LNCAP (cell line): ENCODE data around the gene FBXL13.

Experiments
- CTCF ChIP-seq: fragments of 450-650 bp; IDR thresholded peaks from 2 replicates; pipeline ENCODE4 v1.5.1; 2017; ENCODE audit warnings: mild to moderate bottlenecking

FBXL13 gene

DNA sequence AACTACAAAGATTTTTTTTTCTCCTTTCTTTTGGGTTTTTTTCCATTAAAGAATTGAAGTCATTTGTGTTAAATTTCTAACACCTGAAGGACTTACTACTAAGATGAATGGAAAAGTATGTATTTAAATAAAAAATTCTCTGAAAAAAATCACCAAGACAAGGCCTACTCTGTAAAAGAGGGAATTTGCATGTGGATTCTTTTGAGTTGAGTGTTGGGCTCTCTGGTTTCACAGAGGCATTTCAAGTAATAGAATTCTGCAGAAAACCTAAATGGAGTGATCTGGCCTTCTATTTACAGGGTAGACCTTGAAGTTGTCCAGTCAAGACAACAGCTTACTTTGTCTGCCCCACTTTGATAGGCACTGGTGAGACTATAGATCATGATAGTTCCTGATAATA is 157.7 kb downstream of the FBXL13 start:
- TF ChIP-seq CTCF: no peak

DNA sequence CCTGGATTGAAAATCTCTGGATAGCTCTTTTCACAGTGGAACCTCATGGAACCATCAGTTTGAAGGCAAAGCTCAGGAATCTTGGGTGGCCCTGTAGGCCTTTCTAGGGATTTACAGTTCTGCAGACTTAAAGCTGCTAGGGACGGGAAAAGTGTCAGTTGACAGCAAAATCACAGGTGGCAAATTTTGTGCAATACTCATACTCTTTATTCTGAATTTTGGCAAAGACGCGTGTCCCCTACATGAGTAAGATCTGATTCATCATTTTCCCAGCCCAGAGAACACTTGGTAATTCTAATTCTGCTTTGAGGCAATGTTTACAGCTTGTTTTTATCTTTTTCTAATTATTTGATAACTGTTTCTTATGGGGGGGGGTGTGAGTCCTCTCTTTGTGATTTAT is 158.2 kb downstream of the FBXL13 start:
- no peak for TF ChIP-seq CTCF

DNA sequence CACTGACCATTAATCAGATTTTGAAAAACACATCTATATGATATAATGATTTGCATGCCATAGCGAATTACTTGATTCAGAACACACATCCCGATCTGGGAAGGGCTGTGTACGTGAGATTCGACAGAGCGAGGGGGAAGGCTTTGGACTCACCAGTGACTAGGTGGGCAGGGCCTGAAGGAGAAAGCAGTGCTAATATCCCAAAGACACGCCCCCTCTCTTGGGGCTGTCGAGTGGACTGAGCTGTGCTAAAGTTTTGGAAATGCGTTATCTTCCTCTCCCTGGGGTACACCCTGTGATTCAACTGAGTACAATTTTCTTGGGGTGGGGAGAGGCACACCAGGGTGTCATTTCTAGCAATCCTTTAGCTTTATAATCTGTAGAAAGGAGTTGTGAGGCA is 160.0 kb downstream of the FBXL13 start:
- no peak for TF ChIP-seq CTCF

DNA sequence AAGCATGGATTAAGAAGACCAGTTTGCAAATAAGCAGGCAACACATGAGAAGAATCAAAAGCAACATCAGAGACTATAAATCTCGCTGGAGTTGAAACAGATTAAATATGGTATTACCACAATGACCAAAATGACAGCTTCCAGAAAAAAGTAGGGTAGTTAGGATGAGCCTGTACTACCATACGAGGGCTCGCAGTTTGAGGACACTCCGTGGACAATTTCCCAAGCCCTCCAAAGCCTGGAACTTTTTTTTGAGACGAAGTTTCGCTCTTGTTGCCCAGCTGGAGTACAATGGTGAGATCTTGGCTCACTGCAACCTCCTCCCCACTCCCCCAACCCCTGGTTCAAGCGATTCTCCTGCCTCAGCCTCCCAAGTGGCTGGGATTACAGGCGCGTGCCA is 160.8 kb downstream of the FBXL13 start:
- TF ChIP-seq CTCF: no peak

DNA sequence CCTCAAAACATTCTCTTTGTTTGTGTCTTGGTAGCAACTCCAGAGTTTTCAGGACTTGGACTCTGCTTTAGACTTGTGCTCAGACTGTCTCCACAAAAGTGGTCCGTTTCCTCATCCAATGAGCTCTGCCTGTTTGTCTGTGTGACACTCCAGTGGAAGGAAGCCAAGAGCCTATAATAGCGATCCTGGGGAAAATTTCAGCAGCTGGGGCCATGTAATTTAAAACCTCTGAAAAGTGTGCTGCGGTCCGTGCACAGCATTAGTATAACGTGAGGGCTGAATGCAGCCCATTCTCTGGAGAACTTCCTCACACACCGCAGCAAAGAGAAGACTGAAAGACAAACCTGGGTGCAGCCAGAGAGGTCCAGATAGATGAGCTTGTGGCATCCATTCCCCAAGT is 161.9 kb downstream of the FBXL13 start, which contains the start of gene LRRC17:
Gene LRRC17 (plus strand): TSS at position 259 of the 400 bp plus-strand sequence. CDS start 20,914 bp downstream, outside the sequence.
- no peak for TF ChIP-seq CTCF

DNA sequence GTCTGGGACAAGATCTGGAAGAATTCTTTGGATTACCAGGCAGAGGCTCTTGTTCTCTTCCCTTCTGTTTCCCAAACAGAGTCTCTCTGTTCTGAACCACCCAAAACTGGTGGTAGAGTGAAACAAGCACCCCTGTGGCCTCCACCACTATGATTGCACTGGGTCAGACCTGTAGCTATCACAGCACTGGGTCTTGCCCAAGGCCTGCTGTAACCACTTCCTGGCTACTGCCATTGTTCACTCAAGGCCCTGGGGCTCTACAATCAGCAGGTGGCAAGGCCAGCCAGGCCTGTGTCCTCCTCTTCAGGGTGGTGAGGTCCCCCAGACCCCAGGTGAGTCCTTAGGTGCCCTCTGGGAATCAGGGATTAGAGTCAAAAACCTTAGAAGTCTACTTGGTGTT is 165.9 kb downstream of the FBXL13 start:
- no peak for TF ChIP-seq CTCF

DNA sequence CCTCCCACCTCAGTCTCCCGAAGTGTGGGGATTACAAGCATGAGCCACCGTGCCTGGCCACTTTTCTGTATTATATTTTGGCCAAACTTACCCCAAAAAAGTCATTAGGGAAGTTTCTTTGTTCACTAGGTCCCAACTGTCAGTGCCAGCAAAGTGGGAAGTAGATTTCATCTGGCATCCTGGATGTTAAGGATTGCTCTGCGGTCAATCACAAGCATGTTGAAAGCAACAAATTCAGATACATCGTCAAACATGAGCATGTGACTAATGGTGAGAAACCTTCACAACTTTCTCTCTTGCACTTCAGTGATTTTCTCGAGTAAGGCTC is 176.1 kb downstream of the FBXL13 start:
- no peak for TF ChIP-seq CTCF

DNA sequence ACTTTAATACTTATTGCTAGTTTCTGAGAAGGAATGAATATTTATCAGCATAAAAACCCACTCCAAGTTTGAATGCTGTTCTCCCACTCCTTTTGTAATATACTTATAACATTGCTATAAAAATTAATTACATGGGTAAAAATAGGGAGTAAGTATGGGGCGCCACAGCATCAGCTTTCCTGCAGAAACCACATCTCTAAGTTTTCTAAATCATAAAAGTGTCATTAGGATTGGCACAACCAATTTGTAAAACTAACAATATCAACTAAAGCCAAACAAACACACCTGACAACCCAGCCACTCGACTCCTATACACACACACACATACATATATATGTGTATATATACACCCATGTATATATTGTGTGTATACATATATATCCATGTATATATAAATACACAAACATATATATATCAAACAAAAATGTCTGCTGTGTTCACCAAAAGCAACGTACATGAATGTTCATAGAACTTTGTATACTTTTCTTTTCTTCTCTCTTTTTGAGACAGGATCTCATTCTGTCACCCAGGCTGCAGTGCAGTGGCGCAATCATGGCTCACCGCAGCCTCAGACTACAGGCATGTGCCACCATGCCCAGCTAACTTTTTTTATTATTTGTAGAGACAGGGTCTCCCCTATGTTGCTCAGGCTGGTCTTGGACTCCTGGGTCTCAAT is 176.6 kb downstream of the FBXL13 start:
- TF ChIP-seq CTCF: no peak
